Measurements from ENCODE around the gene DVL3.

GRCh38 chr3:184200825-184201224 is 45.6 kb downstream of the DVL3 start:
- TF ChIP-seq, protein P1, sequence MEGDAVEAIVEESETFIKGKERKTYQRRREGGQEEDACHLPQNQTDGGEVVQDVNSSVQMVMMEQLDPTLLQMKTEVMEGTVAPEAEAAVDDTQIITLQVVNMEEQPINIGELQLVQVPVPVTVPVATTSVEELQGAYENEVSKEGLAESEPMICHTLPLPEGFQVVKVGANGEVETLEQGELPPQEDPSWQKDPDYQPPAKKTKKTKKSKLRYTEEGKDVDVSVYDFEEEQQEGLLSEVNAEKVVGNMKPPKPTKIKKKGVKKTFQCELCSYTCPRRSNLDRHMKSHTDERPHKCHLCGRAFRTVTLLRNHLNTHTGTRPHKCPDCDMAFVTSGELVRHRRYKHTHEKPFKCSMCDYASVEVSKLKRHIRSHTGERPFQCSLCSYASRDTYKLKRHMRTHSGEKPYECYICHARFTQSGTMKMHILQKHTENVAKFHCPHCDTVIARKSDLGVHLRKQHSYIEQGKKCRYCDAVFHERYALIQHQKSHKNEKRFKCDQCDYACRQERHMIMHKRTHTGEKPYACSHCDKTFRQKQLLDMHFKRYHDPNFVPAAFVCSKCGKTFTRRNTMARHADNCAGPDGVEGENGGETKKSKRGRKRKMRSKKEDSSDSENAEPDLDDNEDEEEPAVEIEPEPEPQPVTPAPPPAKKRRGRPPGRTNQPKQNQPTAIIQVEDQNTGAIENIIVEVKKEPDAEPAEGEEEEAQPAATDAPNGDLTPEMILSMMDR (IDR thresholded peaks at IDR 0.05; ENCODE audit: low read length) = no peak
- TF ChIP-seq EZH2 (IDR thresholded peaks at IDR 0.05; ENCODE audit: borderline replicate concordance, low read length) = no peak

Data from OCI-LY1 (cell line).